Measurements from ENCODE around the gene ITPRID1.

DNA sequence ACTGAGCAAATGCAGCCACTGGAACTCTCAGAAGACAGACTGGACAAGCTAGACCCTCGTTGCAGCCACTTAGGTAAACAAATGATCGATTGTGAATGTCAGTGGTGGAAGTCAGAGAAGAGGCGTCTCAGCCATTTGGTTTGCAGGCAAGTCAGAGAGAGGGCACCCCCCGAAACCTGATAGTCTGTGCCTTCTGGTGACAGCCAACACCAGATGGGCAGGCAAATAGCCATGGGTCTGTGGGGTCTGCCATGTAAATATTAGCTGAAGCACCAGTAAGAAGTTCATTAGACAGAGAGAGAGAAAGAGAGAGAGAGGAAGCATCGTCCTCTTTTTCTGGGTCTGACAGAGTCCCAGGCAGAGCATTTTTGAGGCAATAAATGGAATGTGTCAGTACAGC lies 178.6 kb downstream of the ITPRID1 start:
- TF ChIP-seq YY1 (IDR thresholded peaks at IDR 0.05; ENCODE audit: insufficient read depth, insufficient read length) = no peak
- no peak for TF ChIP-seq SUZ12 (IDR thresholded peaks at IDR 0.05; ENCODE audit: extremely low read depth, insufficient read depth, insufficient read length)
- no peak for TF ChIP-seq ZNF274 (IDR thresholded peaks at IDR 0.05; ENCODE audit: low read depth, low read length)

Data from NT2/D1 (cell line).